Measurements from ENCODE around the gene NPTN.
"Not testable (repeated sequence)": the region's sequence is repeated elsewhere in the genome, so short reads cannot be mapped to it uniquely, and the experiment has no call there.

NPTN gene

DNA sequence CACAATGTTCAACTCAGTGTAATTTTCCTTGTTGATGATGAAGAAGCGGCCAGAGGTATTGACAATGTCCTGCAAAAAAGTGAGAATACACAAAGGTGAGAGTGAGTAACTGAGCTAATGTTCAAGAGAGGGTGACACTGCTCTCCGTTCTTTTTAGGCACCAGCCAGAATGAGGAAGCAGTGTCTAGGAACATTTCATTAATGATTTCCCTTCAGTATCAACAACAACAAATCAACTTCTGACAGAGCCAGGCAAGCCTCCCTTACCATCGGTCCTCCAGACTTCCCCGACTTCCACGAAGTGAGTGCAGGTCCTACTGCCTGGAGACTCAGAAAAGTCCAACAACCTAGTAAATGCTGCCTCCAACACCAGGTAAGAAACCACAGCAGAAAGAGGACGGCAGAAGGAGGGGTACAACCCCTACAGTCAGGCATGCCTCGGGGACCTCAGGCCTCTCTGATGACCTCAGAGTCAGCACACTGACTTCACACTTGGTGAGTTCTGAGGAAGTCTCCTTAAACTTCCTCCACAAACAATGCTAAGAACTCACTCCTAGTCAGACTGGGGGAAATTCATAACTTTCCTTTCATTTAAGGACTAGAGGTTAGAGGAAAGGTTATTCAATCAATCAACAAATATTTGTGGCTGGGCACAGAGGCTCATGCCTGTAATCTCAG lies 62.7 kb downstream of the NPTN start:
- peak; percentile 86 for DNase-seq (ENCODE audit: low spot score)

DNA sequence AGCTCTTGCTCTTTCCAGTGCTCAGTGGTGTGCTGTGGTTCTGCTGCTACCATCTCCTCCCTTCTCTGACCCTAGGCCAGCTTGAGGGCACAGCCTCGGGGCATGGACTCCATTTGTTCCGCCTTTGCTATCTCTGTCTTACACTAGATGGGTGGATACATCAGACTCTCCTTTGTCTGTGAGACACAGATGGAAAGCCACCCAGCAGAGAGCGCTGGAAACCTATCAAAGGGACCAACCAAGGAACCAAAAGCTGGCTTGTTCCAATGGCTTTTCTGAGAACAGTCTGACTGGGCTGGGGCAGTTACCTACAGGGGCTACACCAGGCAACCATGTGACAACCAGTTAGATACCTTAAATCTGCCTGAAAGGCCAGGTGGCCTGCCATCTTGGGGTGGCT lies 63.8 kb downstream of the NPTN start:
- DNase-seq (ENCODE audit: low spot score) = no peak

DNA sequence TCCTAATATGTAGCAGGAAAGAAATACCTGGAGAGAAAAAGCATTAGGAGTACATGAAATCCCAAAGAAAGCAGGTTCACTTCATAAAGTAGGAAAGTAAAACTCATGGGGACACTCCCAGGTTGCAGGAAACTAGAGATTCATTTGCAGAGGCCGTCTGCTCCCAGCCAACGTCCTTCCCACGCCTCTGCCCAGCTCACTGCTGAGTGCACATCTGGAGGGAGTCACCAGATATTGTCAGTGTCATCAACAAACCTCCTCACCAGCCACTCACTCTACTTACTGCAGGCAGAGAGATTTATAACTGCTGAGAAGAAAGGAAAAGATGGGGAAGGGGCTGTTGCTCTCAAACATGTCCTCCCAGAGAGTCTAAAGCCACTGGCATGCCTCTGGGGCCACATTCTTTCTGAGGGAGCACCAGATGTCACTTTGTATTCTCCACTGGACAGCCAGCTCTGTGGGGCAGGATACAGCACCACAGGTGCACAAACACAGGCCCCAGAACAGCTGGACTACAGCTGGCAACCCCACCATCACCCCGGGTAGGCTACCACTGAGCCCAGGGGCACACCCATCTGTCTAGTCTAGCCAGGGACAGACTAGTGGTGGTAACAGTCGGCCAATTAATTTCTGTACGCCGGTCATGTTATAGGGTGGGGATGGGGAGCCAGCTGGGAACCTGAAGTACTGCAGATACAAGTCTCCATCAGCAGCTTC lies 64.5 kb downstream of the NPTN start:
- no peak for DNase-seq (ENCODE audit: low spot score)

DNA sequence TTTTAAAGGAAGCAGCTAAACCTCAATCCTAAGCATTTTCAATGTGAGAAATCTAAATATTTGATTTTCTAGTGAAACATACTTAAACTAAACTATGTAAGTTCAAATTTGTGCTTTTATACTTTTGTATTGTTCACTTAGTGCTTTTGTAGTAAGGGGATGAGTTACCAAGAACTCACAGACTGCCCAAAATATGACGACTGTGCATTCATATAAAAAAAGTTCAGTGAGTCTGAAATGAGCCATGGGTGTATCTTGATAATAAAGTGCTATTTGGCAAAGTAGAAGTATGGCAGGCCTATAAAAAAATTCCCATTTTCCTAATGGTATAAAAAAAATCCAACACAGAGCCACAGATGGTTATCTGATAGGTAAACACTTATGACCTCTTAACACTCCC lies 66.2 kb downstream of the NPTN start:
- no peak for DNase-seq (ENCODE audit: low spot score)

GRCh38 chr15:73564255-73564654 lies 68.9 kb downstream of the NPTN start:
- DNase-seq (ENCODE audit: low spot score) = peak; percentile 79

- peak; percentile 59 for DNase-seq (ENCODE audit: low spot score)
These were observed 72.6 kb downstream of the NPTN start for GRCh38 chr15:73560501-73561117.

DNA sequence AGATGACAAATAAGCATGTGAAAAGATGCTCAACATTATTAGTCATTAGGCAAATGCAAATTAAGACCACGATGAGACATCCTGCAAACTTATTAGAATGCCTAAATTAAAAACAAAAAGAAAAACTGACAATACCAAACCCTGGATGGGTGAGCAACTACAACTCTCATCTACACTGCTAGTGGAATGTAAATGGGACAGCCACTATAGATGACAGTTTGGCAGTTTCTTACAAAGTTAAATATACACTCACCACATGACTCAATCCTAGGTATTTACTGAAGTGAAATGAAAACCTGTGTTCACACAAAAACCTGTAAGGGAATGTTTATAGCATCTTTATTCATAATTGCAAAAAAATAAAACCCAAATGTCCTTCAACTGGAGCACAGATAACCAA lies 74.7 kb downstream of the NPTN start:
- peak; percentile 31 for DNase-seq (ENCODE audit: low spot score)

DNA sequence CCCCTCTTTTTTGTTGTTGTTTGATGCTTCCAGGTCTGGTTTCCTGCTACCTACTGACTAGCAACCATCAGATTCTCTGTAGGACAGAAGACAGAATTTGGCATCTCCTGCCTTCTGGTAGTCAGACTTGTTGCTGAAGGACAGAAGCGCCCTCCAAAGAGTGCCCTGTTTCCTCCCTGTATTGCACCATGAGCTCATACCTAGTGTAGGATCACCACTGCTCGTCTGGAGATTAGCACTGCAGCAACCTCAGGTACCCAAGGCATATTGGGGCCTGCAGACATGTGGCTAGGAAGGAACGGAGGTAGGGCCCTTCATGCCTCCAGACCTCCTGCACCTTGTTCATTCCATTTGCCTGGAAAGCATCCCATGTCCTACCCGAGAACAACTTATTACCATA lies 78.1 kb downstream of the NPTN start:
- DNase-seq (ENCODE audit: low spot score) = no peak

DNA sequence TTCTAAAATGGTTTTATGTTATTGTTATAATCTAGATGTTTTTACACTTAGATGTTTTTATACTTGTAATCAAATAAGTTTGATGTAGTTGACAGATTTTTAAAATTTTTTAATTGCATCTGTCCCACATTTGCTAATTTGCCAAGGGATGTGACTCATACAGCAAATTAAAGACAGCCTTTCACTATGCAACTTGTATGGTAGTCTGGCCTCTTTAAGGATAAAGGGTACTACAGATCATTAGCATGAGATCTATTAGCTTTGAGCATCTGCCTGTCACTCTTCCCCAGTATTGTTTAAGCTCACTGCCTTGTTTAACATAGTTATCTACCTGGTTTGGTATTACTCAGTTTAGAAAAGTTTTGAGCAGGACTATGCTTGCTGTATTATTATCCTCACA lies 83.0 kb downstream of the NPTN start:
- DNase-seq (ENCODE audit: low spot score) = no peak

GRCh38 chr15:73548925-73549324 lies 84.3 kb downstream of the NPTN start:
- not testable (repeated sequence) for DNase-seq (ENCODE audit: low spot score)

- DNase-seq (ENCODE audit: low spot score) = no peak
These were observed 91.7 kb downstream of the NPTN start for GRCh38 chr15:73541479-73541878.

DNA sequence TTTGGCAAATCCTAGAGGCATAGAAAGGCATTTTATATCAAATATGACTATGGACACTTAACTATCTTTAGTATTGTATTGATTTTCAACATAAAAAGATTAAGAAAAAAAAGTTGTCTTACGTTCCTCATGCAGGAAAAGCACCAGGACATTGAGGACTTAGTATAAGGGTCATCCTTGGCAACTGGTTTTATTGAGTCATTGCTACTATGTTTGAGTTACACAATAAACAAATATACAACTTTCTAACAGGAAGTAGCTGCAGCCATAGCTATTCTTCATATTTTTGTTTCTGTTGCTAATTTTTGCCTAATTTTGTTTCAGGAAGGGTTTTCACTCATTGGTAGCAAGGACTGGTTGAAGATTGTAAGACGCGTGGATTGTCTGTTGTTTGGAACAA lies 93.0 kb downstream of the NPTN start:
- DNase-seq (ENCODE audit: low spot score) = no peak

DNA sequence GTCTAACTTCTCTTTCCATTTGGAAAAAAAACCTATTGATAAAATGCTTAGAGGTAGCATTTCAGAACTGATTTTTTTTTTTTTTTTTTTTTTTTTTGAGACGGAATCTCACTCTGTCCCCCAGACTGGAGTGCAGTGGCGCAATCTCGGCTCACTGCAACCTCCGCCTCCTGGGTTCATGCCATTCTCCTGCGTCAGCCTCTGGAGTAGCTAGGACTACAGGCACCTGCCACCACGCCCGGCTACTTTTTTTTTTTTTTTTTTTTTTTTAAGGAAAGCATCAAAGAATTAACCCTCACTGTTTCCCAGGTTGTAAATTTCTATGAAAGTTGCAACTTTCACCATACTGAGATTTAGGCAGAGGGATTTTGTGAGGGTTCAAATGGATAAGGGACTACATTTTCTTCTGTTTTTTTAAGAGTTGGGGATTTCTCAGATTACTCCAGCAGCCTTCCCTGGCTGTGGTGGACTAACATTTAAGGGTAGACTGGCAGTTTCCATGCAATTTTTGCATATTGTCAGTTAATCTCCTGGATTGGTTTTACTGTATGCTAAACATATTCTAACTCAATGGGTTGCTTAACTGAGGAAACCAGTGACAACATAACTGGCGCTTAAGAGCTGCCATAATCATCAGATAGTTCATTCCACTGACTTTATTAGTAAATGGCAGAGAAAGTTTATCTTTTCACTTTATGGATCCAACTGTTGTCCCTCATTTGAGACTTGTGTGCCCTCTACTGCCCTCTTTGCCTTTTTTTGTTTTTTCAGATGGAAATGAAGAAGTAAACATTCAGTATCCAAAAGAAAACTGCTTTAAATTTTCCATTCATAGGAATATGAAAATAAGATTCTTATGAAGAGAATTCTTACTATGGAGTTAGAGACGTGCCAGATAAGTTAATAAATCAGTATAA lies 93.7 kb downstream of the NPTN start:
- DNase-seq (ENCODE audit: low spot score) = no peak

DNA sequence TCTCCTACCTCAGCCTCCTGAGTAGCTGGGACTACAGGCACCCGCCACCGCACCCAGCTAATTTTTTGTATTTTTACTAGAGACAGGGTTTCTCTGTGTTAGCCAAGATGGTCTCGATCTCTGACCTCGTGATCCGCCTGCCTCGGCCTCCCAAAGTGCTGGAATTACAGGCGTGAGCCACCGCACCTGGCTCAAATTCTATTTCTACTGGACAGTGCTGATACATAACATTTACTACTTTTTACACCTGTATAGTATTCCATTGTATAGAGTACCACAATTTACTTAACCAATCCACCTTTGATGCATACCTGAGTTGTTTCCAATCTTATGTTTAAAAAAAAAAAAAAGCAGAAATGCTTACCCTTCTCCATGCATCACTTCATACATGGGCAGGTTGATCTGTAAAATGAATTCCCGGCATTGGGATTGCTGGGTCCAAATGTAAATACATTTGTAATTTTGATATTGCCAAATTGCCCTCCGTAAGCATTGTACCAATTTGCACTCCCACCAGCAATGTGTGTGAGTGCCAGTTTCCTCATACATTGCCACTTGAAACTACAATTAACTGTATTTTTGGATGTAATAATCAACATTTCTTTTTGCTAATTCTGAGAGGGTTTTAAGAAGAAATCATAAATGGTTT lies 94.5 kb downstream of the NPTN start:
- no peak for DNase-seq (ENCODE audit: low spot score)

DNA sequence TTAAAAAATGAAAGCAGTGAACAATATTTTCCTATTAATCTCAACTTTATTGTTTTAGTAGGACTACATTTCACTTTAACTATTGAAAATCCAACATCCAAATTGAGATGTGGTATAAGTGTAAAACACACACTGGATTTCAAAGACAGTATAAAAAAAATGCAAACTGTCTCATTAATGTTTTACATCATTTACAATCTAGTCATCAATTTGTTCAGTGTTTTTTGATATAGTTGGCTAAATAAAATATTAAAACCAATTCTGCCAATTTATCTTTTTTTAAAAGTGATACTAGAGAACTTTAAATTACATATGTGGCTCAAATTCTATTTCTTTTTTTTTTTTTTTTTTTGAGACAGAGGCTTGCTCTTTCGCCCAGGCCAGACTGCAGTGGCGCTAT lies 95.1 kb downstream of the NPTN start:
- DNase-seq (ENCODE audit: low spot score) = no peak

DNA sequence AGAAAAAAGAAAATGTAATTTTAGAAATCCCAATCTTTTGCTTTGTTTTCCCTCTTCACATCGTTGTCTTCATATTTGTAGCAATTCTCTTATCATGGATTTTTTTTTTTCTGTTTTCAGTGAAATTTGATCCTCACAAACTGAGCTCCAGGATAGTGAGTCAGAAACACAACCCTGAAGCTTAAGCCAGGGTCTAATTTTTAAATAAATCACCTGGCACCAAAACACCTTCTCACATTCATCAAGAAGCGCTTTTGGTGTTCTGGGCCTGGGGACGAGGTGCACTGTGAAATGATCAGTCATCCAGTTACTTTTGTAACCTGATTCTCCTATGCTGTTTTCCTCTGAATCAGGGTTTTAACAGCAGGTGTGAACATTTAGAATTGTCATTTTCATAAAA lies 102.5 kb downstream of the NPTN start:
- no peak for DNase-seq (ENCODE audit: low spot score)

DNA sequence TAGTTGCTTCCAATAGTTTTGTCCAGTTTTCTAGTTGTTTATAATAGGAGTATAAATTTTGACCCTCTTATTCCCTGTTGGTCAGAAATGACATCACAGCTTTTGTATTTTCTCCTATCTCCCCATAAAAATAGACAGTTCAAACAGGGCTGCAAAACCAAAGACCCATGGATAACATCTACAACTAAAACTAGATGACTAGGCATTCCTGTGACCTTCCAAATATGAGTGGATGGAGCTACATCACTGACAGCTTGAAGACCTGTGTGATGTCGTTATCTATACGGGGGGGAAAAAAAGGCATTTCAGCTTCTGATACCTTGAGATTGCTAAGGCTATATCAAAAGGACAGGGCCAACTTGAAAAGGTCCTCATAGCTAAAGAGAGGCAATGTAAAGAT lies 105.6 kb downstream of the NPTN start:
- no peak for DNase-seq (ENCODE audit: low spot score)

- no peak for DNase-seq (ENCODE audit: low spot score)
These were observed 108.3 kb downstream of the NPTN start for GRCh38 chr15:73524919-73525318.

GRCh38 chr15:73522011-73522410 lies 111.2 kb downstream of the NPTN start:
- DNase-seq (ENCODE audit: low spot score) = no peak

DNA sequence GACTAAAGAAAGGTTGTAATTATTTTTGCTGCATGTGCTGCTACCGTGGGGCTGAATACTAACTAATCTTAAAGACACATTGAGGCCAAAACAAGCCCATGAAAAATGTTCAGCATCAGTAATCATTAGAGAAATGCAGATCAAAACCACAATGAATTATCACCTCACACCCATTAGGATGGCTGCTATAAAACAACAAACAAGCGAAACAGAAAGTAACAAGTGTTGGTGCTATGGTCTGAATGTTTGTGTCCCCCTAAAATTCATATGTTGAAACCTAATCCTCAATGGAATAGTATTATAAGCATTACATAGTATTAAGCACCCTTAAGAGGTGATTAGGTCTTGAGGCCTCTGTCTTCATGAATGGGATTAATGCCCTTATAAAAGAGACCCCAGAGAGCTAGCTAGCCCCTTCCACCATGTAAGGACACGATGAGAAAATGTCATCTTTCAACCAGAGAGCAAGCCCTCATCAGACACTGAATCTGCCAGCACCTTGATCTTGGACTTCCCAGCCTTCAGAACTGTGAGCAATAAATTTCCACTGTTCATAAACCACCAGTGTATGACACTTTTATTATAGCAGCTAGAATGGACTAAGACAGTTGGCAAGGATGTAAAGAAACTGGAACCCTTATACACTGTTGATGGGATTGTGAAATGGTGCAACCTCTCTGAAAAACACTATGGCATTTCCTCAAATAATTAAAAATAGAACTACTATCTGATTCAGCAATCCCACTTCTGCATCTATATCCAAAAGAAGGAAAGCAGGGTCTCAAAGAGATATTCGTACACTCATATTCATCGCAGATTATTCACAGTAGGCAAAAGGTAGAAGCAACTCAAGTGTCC lies 114.1 kb downstream of the NPTN start:
- DNase-seq (ENCODE audit: low spot score) = no peak

All from kidney tubule cell (primary cell).